ENCODE results near the gene IRX3.

IRX3 gene

GRCh38 chr16:54291656-54292487, 5.3 kb upstream of the IRX3 start:
- in situ Hi-C loops (cut with MboI; ENCODE audit: low sequenced_read_pairs) = no loop called here

- in situ Hi-C loops (cut with MboI; ENCODE audit: low sequenced_read_pairs) = no loop called here
Measured at GRCh38 chr16:54290833-54291655, 4.5 kb upstream of the IRX3 start.

GRCh38 chr16:54289945-54290832, 3.6 kb upstream of the IRX3 start:
- in situ Hi-C loops (cut with MboI; ENCODE audit: low sequenced_read_pairs) = no loop called here

GRCh38 chr16:54289242-54289944, 2.8 kb upstream of the IRX3 start:
- in situ Hi-C loops (cut with MboI; ENCODE audit: low sequenced_read_pairs) = no loop called here

GRCh38 chr16:54288835-54289241, 2.3 kb upstream of the IRX3 start:
- in situ Hi-C loops (cut with MboI; ENCODE audit: low sequenced_read_pairs) = no loop called here

- in situ Hi-C loops (cut with MboI; ENCODE audit: low sequenced_read_pairs) = no loop called here
Measured at GRCh38 chr16:54288030-54288834, 1.6 kb upstream of the IRX3 start.

GRCh38 chr16:54287131-54288029, 793 bp upstream of the IRX3 start:
- in situ Hi-C loops (cut with MboI; ENCODE audit: low sequenced_read_pairs) = no loop called here

GRCh38 chr16:54286090-54286365, 559 bp downstream of the IRX3 start:
- in situ Hi-C loops (cut with MboI; ENCODE audit: low sequenced_read_pairs) = no loop called here

- in situ Hi-C loops (cut with MboI; ENCODE audit: low sequenced_read_pairs) = no loop called here
Measured at GRCh38 chr16:54285414-54286089, 1.0 kb downstream of the IRX3 start.

GRCh38 chr16:54284931-54285413, 1.6 kb downstream of the IRX3 start:
- in situ Hi-C loops (cut with MboI; ENCODE audit: low sequenced_read_pairs) = no loop called here

GRCh38 chr16:54284319-54284930, 2.2 kb downstream of the IRX3 start:
- in situ Hi-C loops (cut with MboI; ENCODE audit: low sequenced_read_pairs) = no loop called here

- in situ Hi-C loops (cut with MboI; ENCODE audit: low sequenced_read_pairs) = no loop called here
Measured at GRCh38 chr16:54283725-54284318, 2.8 kb downstream of the IRX3 start.

GRCh38 chr16:54282928-54283724, 3.5 kb downstream of the IRX3 start:
- in situ Hi-C loops (cut with MboI; ENCODE audit: low sequenced_read_pairs) = no loop called here

- in situ Hi-C loops (cut with MboI; ENCODE audit: low sequenced_read_pairs) = no loop called here
Measured at GRCh38 chr16:54282202-54282927, 4.2 kb downstream of the IRX3 start.

- in situ Hi-C loops (cut with MboI; ENCODE audit: low sequenced_read_pairs) = no loop called here
Measured at GRCh38 chr16:54281535-54282201, 4.9 kb downstream of the IRX3 start.
